ENCODE data around the gene NLGN1. TPM values are rescaled to one million over a fixed set of nuclear protein-coding genes. Genes with fewer than 3 reads are reported as not detected.

The NLGN1 gene
- total RNA-seq, 3 donors from 2014 or later, result 4.4 to 12.3 (median 6.9) TPM

GRCh38 chr3:173617490-173617889 is 219.9 kb downstream of the NLGN1 start:
- Histone ChIP-seq H3K9me3 (no peaks in the 10 kb centered on the region), H3K4me3 (no peak overlapping the region), H3K4me1 (no peaks in the 10 kb centered on the region), H3K27ac (no peak overlapping the region), H3K36me3 (no peaks in the 10 kb centered on the region), H3K27me3 (no peaks in the 10 kb centered on the region)
- DNase-seq (ENCODE audit: low spot score in 2 of 2), result no peak
- TF ChIP-seq POLR2A (IDR thresholded peaks at IDR 0.05) (no peak), CTCF (IDR thresholded peaks at IDR 0.05) (no peak), POLR2AphosphoS5 (IDR thresholded peaks at IDR 0.05) (no peak)
- intact Hi-C loops (cut with DNase I; ENCODE audit: low total_unique reads), result no loop called here

- no peaks in the 10 kb centered on the region for H3K27me3 ChIP-seq
- DNase-seq (ENCODE audit: low spot score in 2 of 2), result no peak
- intact Hi-C loops (cut with DNase I; ENCODE audit: low total_unique reads), result no loop called here
- no peak overlapping the region for H3K27ac ChIP-seq
- no peaks in the 10 kb centered on the region for H3K4me1 ChIP-seq
- H3K9me3 ChIP-seq, result no peaks in the 10 kb centered on the region
- no peak overlapping the region for H3K4me3 ChIP-seq
- H3K36me3 ChIP-seq, result no peaks in the 10 kb centered on the region
- no peak for TF ChIP-seq POLR2A (IDR thresholded peaks at IDR 0.05)
- no peak for TF ChIP-seq CTCF (IDR thresholded peaks at IDR 0.05)
- no peak for TF ChIP-seq POLR2AphosphoS5 (IDR thresholded peaks at IDR 0.05)
Measured at GRCh38 chr3:173618148-173618547, 220.6 kb downstream of the NLGN1 start.

- Histone ChIP-seq H3K36me3 (no peaks in the 10 kb centered on the region), H3K27me3 (no peaks in the 10 kb centered on the region), H3K4me1 (no peaks in the 10 kb centered on the region), H3K4me3 (no peak overlapping the region), H3K27ac (no peak overlapping the region), H3K9me3 (no peaks in the 10 kb centered on the region)
- TF ChIP-seq POLR2AphosphoS5 (IDR thresholded peaks at IDR 0.05) (no peak), CTCF (IDR thresholded peaks at IDR 0.05) (no peak), POLR2A (IDR thresholded peaks at IDR 0.05) (no peak)
- intact Hi-C loops (cut with DNase I; ENCODE audit: low total_unique reads), result no loop called here
- DNase-seq (ENCODE audit: low spot score in 2 of 2), result no peak
Measured at GRCh38 chr3:173618703-173619102, 221.2 kb downstream of the NLGN1 start.

GRCh38 chr3:173622166-173622565 is 224.6 kb downstream of the NLGN1 start:
- no peaks in the 10 kb centered on the region for H3K36me3 ChIP-seq
- H3K27me3 ChIP-seq, result no peaks in the 10 kb centered on the region
- H3K9me3 ChIP-seq, result no peaks in the 10 kb centered on the region
- H3K4me1 ChIP-seq, result no peaks in the 10 kb centered on the region
- intact Hi-C loops (cut with DNase I; ENCODE audit: low total_unique reads), result no loop called here
- no peak overlapping the region for H3K27ac ChIP-seq
- DNase-seq (ENCODE audit: low spot score in 2 of 2), result no peak
- no peak for TF ChIP-seq POLR2A (IDR thresholded peaks at IDR 0.05)
- no peak for TF ChIP-seq POLR2AphosphoS5 (IDR thresholded peaks at IDR 0.05)
- no peak overlapping the region for H3K4me3 ChIP-seq

- TF ChIP-seq POLR2AphosphoS5 (IDR thresholded peaks at IDR 0.05) (no peak), POLR2A (IDR thresholded peaks at IDR 0.05) (no peak), CTCF (IDR thresholded peaks at IDR 0.05) (no peak)
Measured at GRCh38 chr3:173624086-173624485, 226.5 kb downstream of the NLGN1 start.

GRCh38 chr3:173630849-173631248 is 233.3 kb downstream of the NLGN1 start:
- DNase-seq (ENCODE audit: low spot score in 2 of 2), result no peak
- TF ChIP-seq POLR2AphosphoS5 (IDR thresholded peaks at IDR 0.05) (no peak), POLR2A (IDR thresholded peaks at IDR 0.05) (no peak), CTCF (IDR thresholded peaks at IDR 0.05) (no peak)
- H3K4me3 ChIP-seq, result no peak overlapping the region
- intact Hi-C loops (cut with DNase I; ENCODE audit: low total_unique reads), result loop anchor here (5.0 kb wide), 1 partner anchor 521 kb away; no protein-coding TSS in a partner anchor
- no peaks in the 10 kb centered on the region for H3K27me3 ChIP-seq
- H3K4me1 ChIP-seq, result no peaks in the 10 kb centered on the region
- no peaks in the 10 kb centered on the region for H3K9me3 ChIP-seq
- H3K27ac ChIP-seq, result no peak overlapping the region
- H3K36me3 ChIP-seq, result no peaks in the 10 kb centered on the region

More at GRCh38 chr3:173624086-173624485, 226.5 kb downstream of the NLGN1 start:
- no peaks in the 10 kb centered on the region for H3K9me3 ChIP-seq
- no peaks in the 10 kb centered on the region for H3K4me1 ChIP-seq
- H3K4me3 ChIP-seq, result no peak overlapping the region
- intact Hi-C loops (cut with DNase I; ENCODE audit: low total_unique reads), result no loop called here
- DNase-seq (ENCODE audit: low spot score in 2 of 2), result no peak
- H3K36me3 ChIP-seq, result no peaks in the 10 kb centered on the region
- no peak overlapping the region for H3K27ac ChIP-seq
- H3K27me3 ChIP-seq, result no peaks in the 10 kb centered on the region
